Keratinocyte (primary cell): ENCODE results near the gene CCDC116. TPM values are rescaled to one million over a fixed set of nuclear protein-coding genes. Genes with fewer than 3 reads are reported as not detected.

Experiments
- DNase-seq: peaks from one replicate; pipeline ENCODE4 v3.0.0-alpha.2; 2011; ENCODE audit warnings: low read depth, missing footprints, low spot score
- FAIRE-seq: peaks from 2 replicates; lab custom pipeline; 2011; peaks lifted over from hg19 to GRCh38; lab: Jason Lieb, UNC
- H2AFZ ChIP-seq: 2 replicates; pipeline ENCODE4 v1.6.0; 2012; ENCODE audit warnings: low read length, control low read depth, inconsistent platforms; ENCODE audit not compliant: control insufficient read depth
- H3K27ac ChIP-seq: 2 replicates; pipeline ENCODE4 v1.5.1; 2011; ENCODE audit warnings: low read length; ENCODE audit not compliant: control insufficient read depth, insufficient read depth
- H3K27me3 ChIP-seq: 3 replicates; pipeline ENCODE4 v1.6.0; 2011; ENCODE audit warnings: low read length; ENCODE audit not compliant: control insufficient read depth, insufficient read depth; ENCODE audit errors: extremely low read depth
- H3K36me3 ChIP-seq, 2 experiments: 2 replicates in 1 of 2; 3 replicates in 1 of 2; pipeline ENCODE4 v1.5.1; 2011; ENCODE audit warnings: low read length in 2 of 2, mild to moderate bottlenecking in 1 of 2; ENCODE audit not compliant: control insufficient read depth in 2 of 2, insufficient read depth in 2 of 2; ENCODE audit errors: extremely low read depth in 1 of 2
- H3K4me1 ChIP-seq: 3 replicates; pipeline ENCODE4 v1.5.1; 2011; ENCODE audit warnings: low read length; ENCODE audit not compliant: control insufficient read depth, insufficient read depth; ENCODE audit errors: extremely low read depth
- H3K4me2 ChIP-seq: 3 replicates; pipeline ENCODE4 v1.6.0; 2011; ENCODE audit warnings: low read depth, low read length; ENCODE audit not compliant: control insufficient read depth, insufficient read depth; ENCODE audit errors: extremely low read depth
- H3K4me3 ChIP-seq, 3 experiments: fragments of 200-600 bp in 1 of 3; sonication (generic) in 1 of 3; 2 replicates in 2 of 3; 3 replicates in 1 of 3; pipeline ENCODE4 v1.5.1; 2011 to 2016; ENCODE audit warnings: low read length in 3 of 3, mild to moderate bottlenecking in 3 of 3, control low read depth in 2 of 3, inconsistent platforms in 1 of 3, low read depth in 1 of 3, mixed read lengths in 1 of 3, mixed run types in 1 of 3, moderate library complexity in 1 of 3; ENCODE audit not compliant: control insufficient read depth in 2 of 3, insufficient read depth in 2 of 3; ENCODE audit errors: extremely low read depth in 1 of 3
- H3K79me2 ChIP-seq: 2 replicates; pipeline ENCODE4 v1.6.0; 2012; ENCODE audit warnings: low read length; ENCODE audit not compliant: control insufficient read depth, insufficient read depth
- H3K9ac ChIP-seq: 3 replicates; pipeline ENCODE4 v1.6.0; 2011; ENCODE audit warnings: low read length; ENCODE audit not compliant: control insufficient read depth, insufficient read depth; ENCODE audit errors: extremely low read depth
- H3K9me1 ChIP-seq: 3 replicates; pipeline ENCODE4 v1.6.0; 2011; ENCODE audit warnings: low read length; ENCODE audit not compliant: control insufficient read depth, insufficient read depth; ENCODE audit errors: extremely low read depth
- H3K9me3 ChIP-seq: 2 replicates; pipeline ENCODE4 v1.5.1; 2012; ENCODE audit warnings: low read depth, low read length; ENCODE audit not compliant: control insufficient read depth
- H4K20me1 ChIP-seq: 3 replicates; pipeline ENCODE4 v1.6.0; 2011; ENCODE audit warnings: low read length; ENCODE audit not compliant: control insufficient read depth, insufficient read depth; ENCODE audit errors: extremely low read depth
- CTCF ChIP-seq, 3 experiments: IDR thresholded peaks in 1 of 3; conservative IDR thresholded peaks in 1 of 3; optimal IDR thresholded peaks in 1 of 3; 2 replicates in 2 of 3; 3 replicates in 1 of 3; pipeline versions ENCODE3 to v1.5.1; 2011; ENCODE audit warnings: low read length in 3 of 3, mild to moderate bottlenecking in 3 of 3, moderate library complexity in 2 of 3, control low read depth in 1 of 3, inconsistent platforms in 1 of 3; ENCODE audit not compliant: insufficient read depth in 2 of 3; ENCODE audit errors: extremely low read depth in 1 of 3
- EZH2 ChIP-seq: IDR thresholded peaks from one replicate; pipeline ENCODE4 v1.6.1; 2012; ENCODE audit warnings: inconsistent platforms, mild to moderate bottlenecking, low read length, moderate library complexity
- dilution Hi-C: fragments of 300-500 bp; cut with MboI; formaldehyde crosslinking; loops from one replicate; pipeline ENCODE4 v1.7.0; 2020; ENCODE audit warnings: low sequenced_read_pairs; ENCODE audit not compliant: extremely low pct_ligation_motif_present
- polyA plus RNA-seq, 5 experiments: library from polyadenylated mRNA; depleted of rRNA in 3 of 5; stranded (reverse) in 3 of 5; stranded (forward) in 1 of 5; unstranded in 1 of 5; fragments of >200 nt; gene quantifications; 1 replicate in 1 of 5; 2 replicates in 3 of 5; 3 replicates in 1 of 5; pipeline versions ENCODE4 v1.2.1 to v1.2.3, GENCODE V29; 2011 to 2012; ENCODE audit warnings: missing spikeins in 2 of 5, low read depth in 1 of 5, low replicate concordance in 1 of 5

The CCDC116 gene
- polyA plus RNA-seq, 1 donor (not counting 4 experiments of a cell fraction or from before 2014, with no cell fraction given): 0.03 TPM

GRCh38 chr22:21621025-21621424, 11.5 kb upstream of the CCDC116 start:
- Histone ChIP-seq H3K79me2 (peaks cover 54% of the 10 kb centered on the region), H2AFZ (no peak overlapping the region), H3K4me2 (no peak overlapping the region), H3K4me1 (peaks cover 9% of the 10 kb centered on the region), H3K4me3 (no peak overlapping the region), H3K9me3 (no peaks in the 10 kb centered on the region), H3K27ac (no peak overlapping the region), H4K20me1 (peaks cover 26% of the 10 kb centered on the region), H3K27me3 (no peaks in the 10 kb centered on the region), H3K9me1 (peaks cover 5% of the 10 kb centered on the region), H3K36me3 (peaks cover 5 to 23% of the 10 kb centered on the region in 2 experiments), H3K9ac (no peak overlapping the region)
- DNase-seq (no peak), FAIRE-seq (no peak)
- TF ChIP-seq CTCF (optimal IDR thresholded peaks at IDR 0.05 in 1 of 3, IDR thresholded peaks at IDR 0.05 in 1 of 3, conservative IDR thresholded peaks at IDR 0.05 in 1 of 3; ENCODE audit: extremely low read depth in 1 of 3, insufficient read depth in 2 of 3, low read length in 3 of 3): no peak
- no peak for TF ChIP-seq EZH2
- dilution Hi-C loops: no loop called here

- no peak overlapping the region for H3K4me2 ChIP-seq
- no peak for DNase-seq
- peaks cover 28% of the 10 kb centered on the region for H4K20me1 ChIP-seq
- no peak overlapping the region for H3K9ac ChIP-seq
- TF ChIP-seq EZH2: no peak
- no peak for TF ChIP-seq CTCF (optimal IDR thresholded peaks at IDR 0.05 in 1 of 3, IDR thresholded peaks at IDR 0.05 in 1 of 3, conservative IDR thresholded peaks at IDR 0.05 in 1 of 3; ENCODE audit: extremely low read depth in 1 of 3, insufficient read depth in 2 of 3, low read length in 3 of 3)
- H3K79me2 ChIP-seq: peaks cover 54% of the 10 kb centered on the region
- dilution Hi-C loops: no loop called here
- no peak for FAIRE-seq
- H3K27me3 ChIP-seq: no peaks in the 10 kb centered on the region
- no peak overlapping the region for H3K4me3 ChIP-seq
- peaks cover 5% of the 10 kb centered on the region for H3K9me1 ChIP-seq
- H3K27ac ChIP-seq: no peak overlapping the region
- peaks cover 9% of the 10 kb centered on the region for H3K4me1 ChIP-seq
- peaks cover 9 to 23% of the 10 kb centered on the region in 2 experiments for H3K36me3 ChIP-seq
- H3K9me3 ChIP-seq: no peaks in the 10 kb centered on the region
- H2AFZ ChIP-seq: no peak overlapping the region
Measured at GRCh38 chr22:21622011-21622918, 10.3 kb upstream of the CCDC116 start.
